ENCODE results near the gene HPCA.

- no peak for TF ChIP-seq CTCF (conservative IDR thresholded peaks at IDR 0.05)
- TF ChIP-seq ZFX (IDR thresholded peaks at IDR 0.05): no peak
These were observed 25.7 kb upstream of the HPCA start for GRCh38 chr1:32860566-32860965.

All from C4-2B (cell line).